ENCODE data around the gene CXorf65.

CXorf65 gene

DNA sequence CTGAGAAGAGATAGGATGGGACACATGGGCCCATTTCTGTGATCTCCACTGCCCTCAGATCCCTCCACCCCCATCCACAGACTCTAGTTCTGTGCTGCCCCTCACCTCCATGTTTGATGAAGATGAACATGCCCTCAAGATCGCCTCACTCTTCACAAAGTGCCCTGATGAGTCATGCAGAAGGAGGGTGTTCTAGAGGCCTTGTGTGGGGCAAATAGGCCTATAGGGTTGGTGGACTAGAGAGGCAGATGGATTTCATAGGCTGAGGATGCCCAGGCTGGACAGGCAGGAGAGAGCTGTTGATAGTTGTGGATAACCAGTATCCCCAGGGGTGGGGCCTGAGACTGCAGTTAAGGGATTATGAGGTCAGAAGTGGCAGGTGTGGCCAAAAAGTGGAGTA lies at the start of gene CXorf65:
Gene CXorf65 (minus strand): TSS at position 314 of the 400 bp plus-strand sequence. CDS start 184 bp downstream, at position 130.
- TF ChIP-seq, protein P1, sequence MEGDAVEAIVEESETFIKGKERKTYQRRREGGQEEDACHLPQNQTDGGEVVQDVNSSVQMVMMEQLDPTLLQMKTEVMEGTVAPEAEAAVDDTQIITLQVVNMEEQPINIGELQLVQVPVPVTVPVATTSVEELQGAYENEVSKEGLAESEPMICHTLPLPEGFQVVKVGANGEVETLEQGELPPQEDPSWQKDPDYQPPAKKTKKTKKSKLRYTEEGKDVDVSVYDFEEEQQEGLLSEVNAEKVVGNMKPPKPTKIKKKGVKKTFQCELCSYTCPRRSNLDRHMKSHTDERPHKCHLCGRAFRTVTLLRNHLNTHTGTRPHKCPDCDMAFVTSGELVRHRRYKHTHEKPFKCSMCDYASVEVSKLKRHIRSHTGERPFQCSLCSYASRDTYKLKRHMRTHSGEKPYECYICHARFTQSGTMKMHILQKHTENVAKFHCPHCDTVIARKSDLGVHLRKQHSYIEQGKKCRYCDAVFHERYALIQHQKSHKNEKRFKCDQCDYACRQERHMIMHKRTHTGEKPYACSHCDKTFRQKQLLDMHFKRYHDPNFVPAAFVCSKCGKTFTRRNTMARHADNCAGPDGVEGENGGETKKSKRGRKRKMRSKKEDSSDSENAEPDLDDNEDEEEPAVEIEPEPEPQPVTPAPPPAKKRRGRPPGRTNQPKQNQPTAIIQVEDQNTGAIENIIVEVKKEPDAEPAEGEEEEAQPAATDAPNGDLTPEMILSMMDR (IDR thresholded peaks at IDR 0.05; ENCODE audit: low read depth, low read length), result no peak
- no peak for DNase-seq (ENCODE audit: low read depth in 2 of 2)
- H3K4me3 ChIP-seq (replicated peaks in 1 of 2; ENCODE audit: low read depth in 2 of 2, low read length in 2 of 2), result no peak within 1 kb of the TSS

GRCh38 chrX:71154641-71155040 lies 48.1 kb upstream of the CXorf65 start:
- H3K4me3 ChIP-seq (replicated peaks in 1 of 2; ENCODE audit: low read depth in 2 of 2, low read length in 2 of 2), result no peak overlapping the region
- TF ChIP-seq, protein P1 (IDR thresholded peaks at IDR 0.05; ENCODE audit: low read depth, low read length), result no peak

GRCh38 chrX:71154196-71154595 lies 47.7 kb upstream of the CXorf65 start:
- TF ChIP-seq, protein P1 (IDR thresholded peaks at IDR 0.05; ENCODE audit: low read depth, low read length), result no peak
- no peak overlapping the region for H3K4me3 ChIP-seq (replicated peaks in 1 of 2; ENCODE audit: low read depth in 2 of 2, low read length in 2 of 2)
- DNase-seq (ENCODE audit: low read depth in 2 of 2), result no peak

More at GRCh38 chrX:71154641-71155040, 48.1 kb upstream of the CXorf65 start:
- no peak for DNase-seq (ENCODE audit: low read depth in 2 of 2)

DNA sequence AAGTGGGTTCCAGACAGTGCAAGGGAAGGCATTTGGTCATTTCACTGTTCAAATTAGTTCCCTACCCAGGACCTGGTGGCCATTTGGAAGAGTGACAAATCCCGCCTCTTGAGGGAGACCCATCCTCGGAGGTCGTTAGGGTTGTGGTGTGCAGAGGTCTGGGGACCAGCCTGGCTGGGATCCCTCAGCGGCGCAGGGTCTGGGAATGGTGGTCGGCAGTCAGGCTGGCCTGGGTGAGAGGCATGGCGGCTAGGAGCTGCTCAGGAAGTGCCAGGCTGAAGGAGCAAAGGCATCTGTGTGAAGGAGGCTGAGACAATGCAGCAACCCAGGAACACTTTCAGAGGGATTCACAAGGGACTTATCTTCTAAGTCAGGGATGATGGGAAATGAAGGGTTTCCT lies 44.8 kb upstream of the CXorf65 start:
- DNase-seq (ENCODE audit: low read depth in 2 of 2), result no peak
- TF ChIP-seq, protein P1 (IDR thresholded peaks at IDR 0.05; ENCODE audit: low read depth, low read length), result no peak

DNA sequence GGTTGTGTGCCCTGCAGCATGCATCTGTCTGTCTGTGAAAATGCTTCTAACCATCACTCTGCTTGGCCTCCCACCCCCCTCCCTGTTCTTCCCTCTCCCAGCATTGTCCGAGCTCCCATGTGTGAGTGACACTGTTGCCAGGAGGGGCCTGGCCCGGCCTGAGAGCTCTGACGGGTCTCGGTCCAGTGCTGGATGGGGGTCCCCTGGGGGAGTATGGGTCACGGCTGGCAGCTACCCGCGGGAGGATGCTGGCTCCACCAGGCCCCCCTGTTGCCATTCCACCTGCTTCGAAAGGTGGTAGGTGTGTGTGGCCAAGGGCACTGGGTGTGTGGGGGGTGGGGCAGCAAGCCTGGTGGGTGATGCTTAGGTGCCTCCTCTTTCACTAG lies 41.7 kb upstream of the CXorf65 start:
- H3K4me3 ChIP-seq (replicated peaks in 1 of 2; ENCODE audit: low read depth in 2 of 2, low read length in 2 of 2), result no peak overlapping the region
- DNase-seq (ENCODE audit: low read depth in 2 of 2), result no peak
- TF ChIP-seq, protein P1 (IDR thresholded peaks at IDR 0.05; ENCODE audit: low read depth, low read length), result no peak

More for the DNA sequence above, 44.8 kb upstream of the CXorf65 start:
- no peak overlapping the region for H3K4me3 ChIP-seq (replicated peaks in 1 of 2; ENCODE audit: low read depth in 2 of 2, low read length in 2 of 2)

GRCh38 chrX:71147496-71148277 lies 41.1 kb upstream of the CXorf65 start:
- TF ChIP-seq, protein P1 (IDR thresholded peaks at IDR 0.05; ENCODE audit: low read depth, low read length), result no peak
- no peak for DNase-seq (ENCODE audit: low read depth in 2 of 2)
- H3K4me3 ChIP-seq (replicated peaks in 1 of 2; ENCODE audit: low read depth in 2 of 2, low read length in 2 of 2), result no peak overlapping the region
